ENCODE results near the gene ALS2CL.

ALS2CL gene

GRCh38 chr3:46626039-46626438, 67.4 kb downstream of the ALS2CL start:
- TF ChIP-seq REST (IDR thresholded peaks at IDR 0.05; ENCODE audit: low read depth) (no peak), USF1 (IDR thresholded peaks at IDR 0.05) (no peak), RAD21 (IDR thresholded peaks at IDR 0.05; ENCODE audit: low read depth) (no peak), TEAD4 (IDR thresholded peaks at IDR 0.05) (no peak), EGR1 (IDR thresholded peaks at IDR 0.05) (no peak), TAF1 (IDR thresholded peaks at IDR 0.05; ENCODE audit: low read depth) (no peak), FOXM1 (IDR thresholded peaks at IDR 0.05; ENCODE audit: borderline replicate concordance, low read depth) (no peak), TCF12 (IDR thresholded peaks at IDR 0.05; ENCODE audit: low read depth) (no peak), MAX (IDR thresholded peaks at IDR 0.05) (no peak), YY1 (IDR thresholded peaks at IDR 0.05; ENCODE audit: low read depth) (no peak), EP300 (IDR thresholded peaks at IDR 0.05; ENCODE audit: borderline replicate concordance) (no peak), NFIC (IDR thresholded peaks at IDR 0.05) (no peak), ZBTB7A (IDR thresholded peaks at IDR 0.05; ENCODE audit: low read depth) (no peak), CREB1 (IDR thresholded peaks at IDR 0.05; ENCODE audit: low read depth) (no peak), CEBPB (IDR thresholded peaks at IDR 0.05) (no peak)

GRCh38 chr3:46624975-46625490, 68.4 kb downstream of the ALS2CL start:
- TF ChIP-seq EP300 (IDR thresholded peaks at IDR 0.05; ENCODE audit: borderline replicate concordance) (no peak), CEBPB (IDR thresholded peaks at IDR 0.05) (no peak), TEAD4 (IDR thresholded peaks at IDR 0.05) (no peak), MAX (IDR thresholded peaks at IDR 0.05) (no peak), NFIC (IDR thresholded peaks at IDR 0.05) (no peak), TCF12 (IDR thresholded peaks at IDR 0.05; ENCODE audit: low read depth) (no peak), ZBTB7A (IDR thresholded peaks at IDR 0.05; ENCODE audit: low read depth) (no peak), REST (IDR thresholded peaks at IDR 0.05; ENCODE audit: low read depth) (no peak), EGR1 (IDR thresholded peaks at IDR 0.05) (no peak), RAD21 (IDR thresholded peaks at IDR 0.05; ENCODE audit: low read depth) (no peak)

- no peak for TF ChIP-seq YY1 (IDR thresholded peaks at IDR 0.05; ENCODE audit: low read depth)
- no peak for TF ChIP-seq MAX (IDR thresholded peaks at IDR 0.05)
- no peak for TF ChIP-seq RAD21 (IDR thresholded peaks at IDR 0.05; ENCODE audit: low read depth)
- TF ChIP-seq EGR1 (IDR thresholded peaks at IDR 0.05) = no peak
- TF ChIP-seq ZBTB7A (IDR thresholded peaks at IDR 0.05; ENCODE audit: low read depth) = no peak
- no peak for TF ChIP-seq CEBPB (IDR thresholded peaks at IDR 0.05)
Measured at GRCh38 chr3:46624533-46624932, 68.9 kb downstream of the ALS2CL start.

GRCh38 chr3:46619845-46620778, 73.4 kb downstream of the ALS2CL start:
- TF ChIP-seq CEBPB (IDR thresholded peaks at IDR 0.05) = no peak
- no peak for TF ChIP-seq REST (IDR thresholded peaks at IDR 0.05; ENCODE audit: low read depth)
- TF ChIP-seq EP300 (IDR thresholded peaks at IDR 0.05; ENCODE audit: borderline replicate concordance) = no peak
- TF ChIP-seq CREB1 (IDR thresholded peaks at IDR 0.05; ENCODE audit: low read depth) = no peak
- no peak for TF ChIP-seq YY1 (IDR thresholded peaks at IDR 0.05; ENCODE audit: low read depth)
- TF ChIP-seq FOXM1 (IDR thresholded peaks at IDR 0.05; ENCODE audit: borderline replicate concordance, low read depth) = no peak

Data from Ishikawa (cell line).